ENCODE measurements around the gene CFAP74.

Gene CFAP74

DNA sequence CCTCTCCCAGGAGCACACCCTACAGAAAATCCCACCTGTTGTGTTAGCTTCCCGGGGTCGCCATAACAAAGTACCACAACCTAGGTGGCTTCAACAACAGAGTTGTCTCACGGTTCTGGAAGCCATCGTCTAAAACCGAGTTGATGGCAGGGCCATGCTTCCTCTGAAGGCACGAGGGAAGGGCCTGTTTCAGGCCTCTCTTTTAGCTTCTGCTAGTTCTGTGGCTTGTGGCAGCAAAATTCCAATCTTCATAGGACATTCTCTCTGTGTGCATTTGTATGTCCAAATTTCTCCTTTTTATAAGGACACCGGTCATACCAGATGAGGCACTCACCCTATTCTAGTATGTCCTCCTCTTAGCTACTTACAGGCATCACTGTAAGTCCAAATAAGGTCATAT is 3.2 kb downstream of the CFAP74 start:
- Histone ChIP-seq H3K36me3 (no peaks in the 10 kb centered on the region), H3K9me3 (ENCODE audit: severe bottlenecking) (no peaks in the 10 kb centered on the region), H3K4me3 (ENCODE audit: low read depth, low read length) (no peak overlapping the region), H3K27ac (no peak overlapping the region), H3K27me3 (ENCODE audit: insufficient read depth, low read depth, severe bottlenecking) (no peaks in the 10 kb centered on the region)
- TF ChIP-seq, protein P1, sequence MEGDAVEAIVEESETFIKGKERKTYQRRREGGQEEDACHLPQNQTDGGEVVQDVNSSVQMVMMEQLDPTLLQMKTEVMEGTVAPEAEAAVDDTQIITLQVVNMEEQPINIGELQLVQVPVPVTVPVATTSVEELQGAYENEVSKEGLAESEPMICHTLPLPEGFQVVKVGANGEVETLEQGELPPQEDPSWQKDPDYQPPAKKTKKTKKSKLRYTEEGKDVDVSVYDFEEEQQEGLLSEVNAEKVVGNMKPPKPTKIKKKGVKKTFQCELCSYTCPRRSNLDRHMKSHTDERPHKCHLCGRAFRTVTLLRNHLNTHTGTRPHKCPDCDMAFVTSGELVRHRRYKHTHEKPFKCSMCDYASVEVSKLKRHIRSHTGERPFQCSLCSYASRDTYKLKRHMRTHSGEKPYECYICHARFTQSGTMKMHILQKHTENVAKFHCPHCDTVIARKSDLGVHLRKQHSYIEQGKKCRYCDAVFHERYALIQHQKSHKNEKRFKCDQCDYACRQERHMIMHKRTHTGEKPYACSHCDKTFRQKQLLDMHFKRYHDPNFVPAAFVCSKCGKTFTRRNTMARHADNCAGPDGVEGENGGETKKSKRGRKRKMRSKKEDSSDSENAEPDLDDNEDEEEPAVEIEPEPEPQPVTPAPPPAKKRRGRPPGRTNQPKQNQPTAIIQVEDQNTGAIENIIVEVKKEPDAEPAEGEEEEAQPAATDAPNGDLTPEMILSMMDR (IDR thresholded peaks at IDR 0.05; ENCODE audit: low read depth, low read length) = no peak
- DNase-seq = no peak

DNA sequence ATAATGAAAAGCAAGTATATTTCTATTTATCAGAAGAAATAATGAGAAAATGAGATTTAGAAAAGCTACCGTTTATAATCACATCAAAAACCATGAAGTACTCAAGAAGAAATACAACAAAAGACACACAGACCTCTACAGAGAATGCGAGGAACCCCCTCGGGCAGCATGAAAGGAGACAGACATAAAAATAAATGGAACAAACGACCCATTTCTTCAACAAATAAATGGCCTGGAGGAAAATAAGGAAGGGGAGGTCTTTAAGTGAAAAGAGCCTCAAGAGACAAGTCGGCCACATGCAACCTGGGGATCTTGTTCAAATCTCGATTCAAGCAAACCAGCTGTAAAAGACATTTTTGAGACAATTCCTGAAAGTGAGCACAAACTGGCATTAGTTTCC is 6.0 kb downstream of the CFAP74 start:
- Histone ChIP-seq H3K9me3 (ENCODE audit: severe bottlenecking) (no peaks in the 10 kb centered on the region), H3K4me3 (ENCODE audit: low read depth, low read length) (no peak overlapping the region), H3K27me3 (ENCODE audit: insufficient read depth, low read depth, severe bottlenecking) (no peaks in the 10 kb centered on the region), H3K27ac (no peak overlapping the region), H3K36me3 (no peaks in the 10 kb centered on the region)
- TF ChIP-seq, protein P1 (IDR thresholded peaks at IDR 0.05; ENCODE audit: low read depth, low read length) = no peak
- no peak for DNase-seq

DNA sequence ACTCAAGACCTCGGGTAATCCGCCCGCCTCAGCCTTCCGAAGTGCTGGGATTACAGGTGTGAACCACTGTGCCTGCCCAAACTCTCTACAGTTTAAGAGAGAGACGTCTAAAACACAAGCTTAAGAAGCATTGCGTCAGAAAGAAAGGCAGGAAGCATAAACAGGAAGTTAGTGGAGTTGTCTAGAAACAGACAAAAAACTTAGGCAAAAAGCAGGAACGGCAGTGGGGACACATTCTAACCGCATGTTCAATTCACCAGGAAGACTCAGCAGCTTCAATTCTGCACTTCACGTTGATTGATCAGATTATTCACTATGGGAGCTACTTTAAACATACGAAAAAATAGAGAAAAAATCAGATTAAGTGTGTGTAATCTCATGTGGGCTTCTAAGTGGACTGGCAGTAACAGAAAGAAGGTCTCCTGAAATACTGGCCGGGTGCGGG is 7.4 kb downstream of the CFAP74 start:
- H3K9me3 ChIP-seq (ENCODE audit: severe bottlenecking) = no peaks in the 10 kb centered on the region
- TF ChIP-seq, protein P1 (IDR thresholded peaks at IDR 0.05; ENCODE audit: low read depth, low read length) = no peak
- no peaks in the 10 kb centered on the region for H3K36me3 ChIP-seq
- DNase-seq = no peak
- H3K27ac ChIP-seq = no peak overlapping the region
- H3K27me3 ChIP-seq (ENCODE audit: insufficient read depth, low read depth, severe bottlenecking) = no peaks in the 10 kb centered on the region
- no peak overlapping the region for H3K4me3 ChIP-seq (ENCODE audit: low read depth, low read length)

DNA sequence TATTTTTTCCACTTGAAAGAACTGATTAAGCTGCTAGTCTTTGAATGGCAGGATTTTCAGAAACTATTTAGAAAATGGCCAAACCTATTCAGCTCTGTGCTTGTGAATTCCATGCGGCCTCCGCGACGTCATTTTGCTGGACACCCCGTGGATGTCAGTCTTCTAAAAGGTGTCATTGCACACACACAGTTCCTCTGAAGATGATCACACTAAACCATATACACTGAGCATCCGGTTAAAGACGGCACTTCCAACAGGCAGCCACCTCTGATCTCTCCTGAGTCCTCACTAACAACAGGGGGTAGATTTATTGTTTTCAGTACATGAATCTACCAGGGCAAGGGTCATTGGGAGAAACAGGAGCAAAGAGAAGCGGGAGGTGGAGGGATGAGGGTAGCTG is 9.1 kb downstream of the CFAP74 start:
- Histone ChIP-seq H3K9me3 (ENCODE audit: severe bottlenecking) (no peaks in the 10 kb centered on the region), H3K27me3 (ENCODE audit: insufficient read depth, low read depth, severe bottlenecking) (no peaks in the 10 kb centered on the region), H3K27ac (no peak overlapping the region), H3K36me3 (no peaks in the 10 kb centered on the region), H3K4me3 (ENCODE audit: low read depth, low read length) (no peak overlapping the region)
- DNase-seq = no peak
- TF ChIP-seq, protein P1 (IDR thresholded peaks at IDR 0.05; ENCODE audit: low read depth, low read length) = no peak

DNA sequence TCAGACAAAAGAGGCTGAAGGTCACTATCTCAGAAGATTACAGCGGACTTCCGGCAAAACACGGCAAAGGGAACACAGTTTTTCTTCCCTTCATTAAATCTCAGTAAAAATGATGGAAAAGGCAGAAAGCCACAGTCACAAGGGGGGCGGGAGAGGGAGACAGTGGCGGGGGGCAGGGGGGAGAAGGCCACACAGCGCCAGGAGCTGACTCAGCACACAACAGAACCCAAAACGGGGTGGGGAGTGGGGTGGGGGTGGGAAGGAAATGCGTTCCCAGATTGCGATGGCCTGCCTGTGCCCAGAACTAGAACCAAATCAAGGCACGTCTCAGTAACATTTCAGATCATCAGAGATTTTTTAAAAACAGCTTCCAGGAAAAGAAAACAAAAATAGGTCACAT is 13.4 kb downstream of the CFAP74 start:
- Histone ChIP-seq H3K9me3 (ENCODE audit: severe bottlenecking) (no peaks in the 10 kb centered on the region), H3K4me3 (ENCODE audit: low read depth, low read length) (no peak overlapping the region), H3K27ac (no peak overlapping the region), H3K27me3 (ENCODE audit: insufficient read depth, low read depth, severe bottlenecking) (no peaks in the 10 kb centered on the region), H3K36me3 (no peaks in the 10 kb centered on the region)
- no peak for DNase-seq
- TF ChIP-seq, protein P1 (IDR thresholded peaks at IDR 0.05; ENCODE audit: low read depth, low read length) = no peak

DNA sequence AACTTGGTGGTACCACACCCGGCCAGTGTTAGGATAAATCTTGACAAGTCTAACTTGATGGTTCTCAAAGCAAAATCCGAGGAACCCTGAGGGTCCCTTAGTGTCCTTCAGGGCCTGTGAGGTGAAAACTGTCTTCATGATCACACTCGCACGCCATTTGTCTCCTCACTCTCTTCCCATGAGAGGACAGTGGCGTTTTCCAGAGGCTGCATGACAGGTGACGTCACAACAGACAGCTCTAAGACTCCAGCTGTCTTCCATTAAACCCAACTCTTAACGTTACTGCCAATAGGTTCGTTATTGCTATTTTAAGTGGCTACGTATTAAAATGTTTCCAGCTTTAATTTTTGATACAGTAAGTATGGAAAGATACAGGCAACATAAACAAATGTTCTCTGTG is 13.8 kb downstream of the CFAP74 start:
- TF ChIP-seq, protein P1 (IDR thresholded peaks at IDR 0.05; ENCODE audit: low read depth, low read length) = no peak
- Histone ChIP-seq H3K9me3 (ENCODE audit: severe bottlenecking) (no peaks in the 10 kb centered on the region), H3K27me3 (ENCODE audit: insufficient read depth, low read depth, severe bottlenecking) (no peaks in the 10 kb centered on the region), H3K4me3 (ENCODE audit: low read depth, low read length) (no peak overlapping the region), H3K27ac (no peak overlapping the region), H3K36me3 (no peaks in the 10 kb centered on the region)
- no peak for DNase-seq
